NCI-H1694 treated with DMSO at 0.1 percent for 48 hours (cell line): ENCODE measurements around the gene MARF1.
A peak's percentile ranks its signal among the peaks of the same experiment; 100 is the strongest.
"Not testable (repeated sequence)": the region's sequence is repeated elsewhere in the genome, so short reads cannot be mapped to it uniquely, and the experiment has no call there.

Source experiments
- DNase-seq: peaks from one replicate; lab custom pipeline; 2025; lab: John Stamatoyannopoulos, UW

Gene MARF1

DNA sequence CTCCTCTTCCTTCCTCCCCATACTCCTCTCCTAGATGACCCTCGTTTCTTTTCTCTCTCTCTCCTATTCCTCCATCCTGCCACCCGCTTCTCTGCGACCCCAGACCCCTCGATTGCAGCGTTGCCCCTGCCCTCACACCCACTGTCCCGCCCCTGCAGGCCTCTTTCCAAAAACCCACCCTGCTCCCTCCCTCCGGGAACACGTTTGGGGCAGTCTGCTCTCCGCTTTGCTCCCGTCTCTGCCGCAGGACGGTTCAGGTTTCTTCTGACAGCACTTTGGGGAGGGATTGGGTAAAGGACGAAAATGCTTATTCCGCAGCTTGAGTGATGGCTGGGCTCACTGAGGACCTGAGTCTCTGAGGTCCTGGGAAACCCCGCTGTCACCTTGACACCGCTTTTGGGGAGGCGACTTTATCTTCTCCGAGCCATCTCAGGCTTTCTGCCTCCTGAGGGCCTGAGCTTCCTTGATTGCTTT is 7.8 kb upstream of the MARF1 start:
- DNase-seq: no peak

DNA sequence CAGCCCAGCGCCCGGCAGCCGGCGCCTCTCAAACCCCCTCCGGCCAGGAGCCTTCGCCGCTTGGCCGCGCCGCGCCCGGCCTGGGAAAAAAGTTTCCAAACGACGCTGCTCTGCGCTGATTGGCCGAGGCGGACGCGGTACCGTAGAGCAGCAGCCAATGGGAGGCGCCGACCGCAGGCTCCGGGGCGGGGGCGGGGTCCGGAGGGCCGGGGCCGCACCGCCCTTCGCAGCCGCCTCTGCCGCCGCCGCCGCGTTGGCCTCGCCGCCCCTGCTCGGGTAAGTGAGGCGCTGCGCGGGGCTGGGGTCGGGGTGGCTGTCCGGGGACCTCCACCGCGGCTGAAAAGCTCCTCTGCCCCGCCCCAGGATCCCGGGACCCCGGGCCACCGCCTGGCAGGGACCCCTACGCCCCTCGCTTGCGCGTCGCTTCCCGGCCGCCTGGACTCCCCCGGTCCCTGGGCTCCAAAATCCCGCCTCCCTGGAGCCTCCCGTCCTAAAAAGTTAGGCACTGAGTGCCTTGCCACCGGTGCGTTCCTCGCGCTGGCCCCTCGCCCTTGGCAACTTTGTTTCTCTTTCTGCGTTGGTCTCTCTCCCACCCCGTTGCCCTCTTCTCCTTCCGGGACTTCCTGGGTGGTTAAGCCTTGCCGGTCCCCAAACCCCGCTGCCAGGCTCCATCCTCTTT is 7.2 kb upstream of the MARF1 start, which contains the start of gene NDE1:
Gene NDE1 (plus strand): TSS at position 227 of the 679 bp plus-strand sequence. CDS start 14,534 bp downstream, outside the sequence.
- peak; percentile 49 for DNase-seq

DNA sequence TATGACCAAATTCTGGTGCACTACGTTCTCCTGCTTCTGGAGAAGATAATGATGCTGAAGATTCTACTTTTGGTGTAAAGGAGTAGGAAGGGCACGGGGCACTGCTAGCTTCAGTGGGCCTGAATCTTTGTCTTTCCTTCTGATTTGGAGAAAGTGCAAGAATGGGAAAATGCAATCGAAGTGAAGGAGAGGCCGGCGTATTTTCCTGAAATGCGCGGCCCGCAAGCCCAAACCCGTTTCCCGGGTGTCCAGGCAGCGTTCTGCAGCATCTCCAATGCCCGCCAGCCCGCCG is 6.7 kb upstream of the MARF1 start:
- no peak for DNase-seq

DNA sequence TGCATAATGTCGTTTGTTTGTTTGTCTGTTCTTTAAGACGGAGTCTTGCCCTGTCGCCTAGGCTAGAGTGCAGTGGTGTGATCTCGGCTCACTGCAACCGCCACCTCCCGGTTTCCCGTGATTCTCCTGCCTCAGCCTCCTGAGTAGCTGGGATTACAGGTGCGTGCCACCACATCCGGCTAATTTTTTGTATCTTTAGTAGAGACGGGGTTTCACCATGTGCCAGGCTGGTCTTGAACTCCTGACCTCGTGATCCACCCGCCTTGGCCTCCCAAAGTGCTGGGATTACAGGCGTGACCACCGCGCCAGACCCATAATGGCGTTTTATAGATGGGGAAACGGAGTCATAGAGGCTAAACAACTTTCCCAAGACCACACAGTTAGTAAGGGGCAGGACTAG is 6.4 kb upstream of the MARF1 start:
- not testable (repeated sequence) for DNase-seq

DNA sequence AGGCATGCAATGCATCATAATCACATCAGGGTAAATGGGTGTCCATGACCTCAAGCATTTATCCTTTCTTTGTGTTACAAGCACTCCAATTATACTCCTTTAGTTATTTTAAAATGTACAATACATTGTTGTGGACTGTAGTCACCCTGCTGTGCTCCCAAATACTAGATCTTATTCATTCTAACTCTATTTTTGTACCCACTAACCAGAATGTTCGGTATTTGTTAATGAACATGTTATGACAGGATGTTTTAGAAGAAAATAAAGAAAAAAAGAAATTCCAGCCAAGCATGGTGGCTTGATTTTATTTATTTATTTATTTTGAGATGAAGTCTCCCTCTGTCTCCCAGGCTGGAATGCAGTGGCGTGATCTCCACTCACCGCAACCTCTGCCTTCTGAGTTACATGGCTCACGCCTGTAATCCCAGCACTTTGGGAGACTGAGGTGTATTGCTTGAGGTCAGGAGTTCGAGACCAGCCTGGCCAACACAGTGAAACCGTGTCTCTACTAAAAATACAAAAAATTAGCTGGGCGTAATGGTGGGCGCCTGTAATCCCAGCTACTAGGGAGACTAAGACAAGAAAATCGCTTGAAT is 5.3 kb upstream of the MARF1 start:
- DNase-seq: no peak

DNA sequence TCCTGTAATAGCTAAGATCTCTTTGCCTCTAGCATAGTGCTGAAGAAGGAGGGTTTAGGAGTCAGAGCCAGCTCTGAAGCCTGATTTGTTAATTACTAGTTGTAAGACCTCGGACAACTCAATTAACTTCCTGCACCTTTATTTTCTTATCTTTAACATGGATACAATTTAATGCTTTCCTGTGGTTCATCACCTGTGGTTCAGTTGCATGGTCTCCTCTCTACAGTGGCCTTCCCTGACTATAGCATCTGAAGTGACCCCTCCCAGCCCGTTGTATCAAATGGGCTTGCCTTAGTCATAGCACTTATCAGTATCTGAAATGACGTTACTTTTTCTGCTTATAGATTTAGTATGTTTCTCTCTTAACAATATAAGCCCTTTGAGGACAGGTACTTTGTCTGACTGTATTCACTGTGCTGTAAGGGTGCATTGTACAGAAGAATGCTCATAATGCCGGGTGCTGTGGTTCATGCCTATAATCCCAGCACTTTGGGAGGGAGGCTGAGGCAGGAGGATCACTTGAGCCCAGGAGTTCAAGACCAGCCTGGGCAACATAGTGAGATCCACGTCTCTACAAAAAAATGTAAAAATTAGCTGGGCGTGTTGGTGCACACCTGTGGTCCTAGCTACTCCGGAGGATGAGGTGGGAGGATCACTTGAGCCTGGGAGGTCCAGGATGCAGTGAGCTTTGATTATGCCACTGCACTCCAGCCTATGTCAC is 4.5 kb upstream of the MARF1 start:
- DNase-seq: no peak

DNA sequence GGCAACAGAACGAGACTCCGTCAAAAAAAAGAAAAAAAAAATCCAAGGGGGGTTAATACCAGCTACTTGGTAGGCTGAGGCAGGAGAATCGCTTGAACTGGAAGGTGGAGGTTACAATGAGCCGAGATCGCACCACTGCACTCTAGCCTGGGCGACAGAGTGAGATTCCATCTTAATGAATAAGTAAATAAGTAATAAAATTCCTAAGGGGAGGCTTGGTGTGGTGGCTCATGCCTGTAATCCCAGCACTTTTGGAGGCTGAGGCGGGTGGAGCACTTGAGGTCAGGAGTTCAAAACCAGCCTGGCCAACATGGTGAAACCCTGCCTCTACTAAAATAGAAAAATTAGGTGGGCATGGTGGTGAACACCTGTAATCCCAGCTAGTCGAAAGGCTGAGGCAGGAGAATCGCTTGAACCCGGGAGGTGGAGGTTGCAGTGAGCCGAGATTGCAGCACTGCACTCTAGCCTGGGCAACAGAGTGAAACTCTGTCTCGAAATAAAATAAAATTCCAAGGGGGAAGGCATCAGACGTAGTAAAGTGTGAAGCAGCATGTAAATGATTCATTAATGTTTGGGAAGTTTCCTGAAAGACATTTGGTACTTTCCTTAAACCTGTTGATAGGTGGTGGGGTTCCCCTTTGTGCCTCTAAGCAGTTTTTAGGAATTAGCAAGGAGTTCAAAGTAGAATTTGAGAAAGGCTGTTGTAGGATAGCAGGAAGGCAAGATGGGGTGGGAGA is 3.8 kb upstream of the MARF1 start:
- DNase-seq: not testable (repeated sequence)

DNA sequence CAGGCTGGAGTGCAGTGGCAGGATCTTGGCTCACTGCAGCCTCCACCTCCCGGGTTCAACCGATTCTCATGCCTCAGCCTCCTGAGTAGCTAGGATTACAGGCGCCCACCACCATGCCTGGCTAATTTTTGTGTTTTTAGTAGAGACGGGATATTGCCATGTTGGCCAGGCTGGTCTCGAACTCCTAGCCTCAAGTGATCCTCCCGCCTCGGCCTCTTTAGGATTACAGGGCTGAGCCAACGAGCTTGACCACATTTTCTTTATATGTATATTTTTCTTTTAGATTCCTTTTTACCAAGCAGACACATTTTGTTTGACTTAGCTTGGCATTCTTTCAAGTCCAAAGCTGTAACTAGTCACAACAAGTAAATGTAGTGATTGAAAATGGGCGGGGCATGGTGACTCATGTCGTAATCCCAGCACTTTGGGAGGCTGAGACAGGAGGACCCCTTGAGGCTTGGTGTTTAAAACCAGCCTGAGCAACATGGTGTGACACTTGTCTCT is 2.1 kb upstream of the MARF1 start:
- not testable (repeated sequence) for DNase-seq

DNA sequence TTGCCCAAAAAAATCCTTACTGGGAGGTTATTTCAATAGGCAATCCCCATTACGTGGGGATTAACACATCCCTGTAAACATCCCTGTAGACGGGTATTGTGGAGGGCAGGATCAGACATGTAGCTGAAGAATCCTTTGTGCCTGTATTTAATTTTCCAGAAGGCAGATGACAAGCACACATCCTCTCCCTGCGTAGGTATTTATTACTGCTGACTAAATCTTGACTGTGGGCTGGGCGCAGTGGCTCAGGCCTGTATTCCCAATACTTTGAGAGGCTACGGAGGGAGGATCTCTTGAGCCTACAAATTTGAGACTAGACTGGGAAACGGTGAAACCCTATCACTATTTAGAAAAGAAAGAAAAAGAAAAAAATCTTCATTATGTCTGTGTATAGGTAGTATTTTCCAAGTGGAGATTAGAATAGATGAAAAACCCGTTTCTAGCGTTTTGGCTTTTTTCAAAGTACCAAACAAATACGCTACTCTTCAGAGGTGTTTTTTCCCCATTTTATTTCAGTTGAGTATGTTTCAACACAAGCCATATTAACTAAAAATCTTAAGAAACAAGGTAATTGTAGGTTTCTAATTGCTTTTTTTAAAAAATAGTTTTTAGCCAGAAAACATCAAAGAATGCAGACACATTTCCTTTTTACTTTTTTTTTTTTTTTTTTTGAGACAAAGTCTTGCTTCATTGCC is 1.5 kb upstream of the MARF1 start:
- DNase-seq: peak; percentile 10

DNA sequence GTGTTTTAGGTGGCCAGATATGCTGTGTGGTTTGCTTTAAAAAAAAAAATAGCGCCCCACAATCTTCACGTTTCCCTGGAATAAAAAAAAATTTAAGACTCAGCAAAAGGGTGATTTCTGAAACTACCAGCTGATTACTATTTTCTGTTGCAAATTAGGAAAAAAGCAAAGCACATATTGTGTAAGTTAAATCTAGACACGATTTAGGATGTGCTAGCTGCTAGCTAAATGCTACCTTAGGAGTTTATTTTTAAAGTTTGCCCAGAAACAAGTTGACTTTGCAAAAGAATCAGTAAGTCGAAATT is 944 bp upstream of the MARF1 start:
- DNase-seq: no peak

DNA sequence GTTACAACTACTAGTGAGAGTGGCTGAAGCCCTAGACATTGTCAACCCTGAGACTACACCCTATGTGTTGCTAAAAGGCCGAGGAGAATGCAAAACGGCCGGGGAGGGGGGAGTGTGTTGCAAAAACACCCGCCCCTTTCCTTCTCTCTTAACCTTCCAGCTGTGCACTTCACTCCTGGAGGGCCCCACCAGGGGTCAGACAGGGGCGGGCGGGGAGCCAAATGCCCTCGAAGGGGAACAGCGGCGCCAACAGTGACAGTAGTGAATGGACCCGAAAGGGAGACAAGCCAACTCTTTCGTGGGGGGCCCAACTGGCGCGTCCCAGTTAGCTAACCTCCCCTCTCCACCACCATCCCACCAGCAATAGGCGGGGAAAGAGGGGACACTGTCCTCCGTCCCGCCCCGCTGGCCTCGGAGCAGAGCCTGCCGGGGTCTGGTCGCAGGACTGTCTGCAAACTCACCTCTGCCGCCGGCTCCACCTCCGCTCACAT is 352 bp downstream of the MARF1 start:
- DNase-seq: no peak

DNA sequence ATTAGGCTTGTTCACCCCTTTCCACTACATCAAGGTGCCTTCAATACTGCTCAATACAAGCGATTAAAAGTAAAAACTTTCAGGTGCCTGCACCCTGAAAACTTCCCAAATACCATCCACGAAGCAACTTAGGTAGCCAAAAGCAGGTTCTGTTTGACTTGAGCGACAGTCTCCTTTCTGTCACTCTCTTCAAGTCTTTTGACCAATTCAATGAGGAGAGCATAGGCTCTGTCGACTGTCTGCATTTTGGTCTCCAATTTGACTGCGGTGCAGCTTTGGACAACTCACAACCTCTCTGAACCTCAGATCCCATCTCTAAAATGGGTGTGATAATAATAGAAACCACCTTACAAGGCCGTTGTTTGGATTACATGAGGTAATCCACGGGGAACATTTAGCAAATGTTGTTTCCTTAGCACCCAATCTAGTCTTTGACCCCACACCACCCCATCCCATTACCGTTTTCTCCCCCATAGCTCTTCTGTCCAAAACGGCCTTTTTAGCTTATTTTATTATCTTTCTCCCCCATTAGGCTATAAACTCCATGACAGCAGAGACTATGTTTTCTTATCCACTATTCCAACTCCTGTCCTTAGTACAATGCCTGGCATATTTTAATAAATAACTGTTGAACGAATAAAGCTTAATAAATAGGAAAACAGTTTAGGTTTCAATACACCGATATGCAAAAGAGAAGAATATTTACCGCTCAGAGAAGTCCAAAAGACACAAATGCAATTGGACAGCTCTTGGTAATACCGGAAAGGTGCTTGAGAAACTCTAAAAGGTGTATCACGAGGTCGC is 999 bp downstream of the MARF1 start:
- no peak for DNase-seq

DNA sequence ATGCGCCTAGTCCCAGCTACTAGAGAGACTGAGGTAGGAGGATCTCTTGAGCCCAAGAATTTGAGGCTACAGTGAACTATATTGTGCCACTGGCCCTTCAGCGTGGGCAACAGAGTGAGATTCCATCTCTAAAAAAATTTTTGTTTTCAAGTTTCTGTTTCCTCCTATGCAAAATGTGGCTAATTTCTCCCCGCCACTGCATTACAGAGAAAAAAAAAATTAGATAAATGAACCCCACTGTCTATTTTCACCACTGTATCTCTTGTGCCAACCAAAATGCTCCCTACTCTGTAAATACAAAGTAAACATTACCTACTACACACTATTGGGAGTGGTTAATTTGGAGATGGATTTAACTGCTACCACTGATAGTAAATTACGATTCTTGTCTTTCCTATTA is 2.0 kb downstream of the MARF1 start:
- DNase-seq: no peak

DNA sequence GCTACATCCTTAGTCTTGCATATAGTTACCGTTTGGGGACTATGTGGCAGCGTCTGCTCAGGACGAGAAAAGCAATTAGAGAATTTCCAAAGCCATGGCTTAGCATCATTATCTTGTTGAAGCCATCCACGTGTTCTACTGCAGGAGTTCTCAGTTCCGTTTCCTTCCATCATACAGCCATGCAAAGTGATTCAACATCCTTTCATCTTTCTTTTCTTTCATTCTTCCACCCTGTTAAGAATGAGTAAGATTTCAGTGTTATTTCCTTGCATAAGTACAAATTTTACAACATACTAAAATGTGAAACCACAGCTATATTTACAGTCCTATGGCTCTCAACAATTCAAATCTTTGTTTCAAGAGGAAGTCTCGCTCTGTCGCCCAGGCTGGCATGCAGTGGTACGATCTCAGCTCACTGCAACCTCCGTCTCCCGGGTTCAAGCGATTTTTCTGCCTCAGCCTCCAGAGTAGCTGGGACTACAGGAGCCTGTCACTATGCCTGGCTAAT is 3.8 kb downstream of the MARF1 start:
- DNase-seq: no peak

DNA sequence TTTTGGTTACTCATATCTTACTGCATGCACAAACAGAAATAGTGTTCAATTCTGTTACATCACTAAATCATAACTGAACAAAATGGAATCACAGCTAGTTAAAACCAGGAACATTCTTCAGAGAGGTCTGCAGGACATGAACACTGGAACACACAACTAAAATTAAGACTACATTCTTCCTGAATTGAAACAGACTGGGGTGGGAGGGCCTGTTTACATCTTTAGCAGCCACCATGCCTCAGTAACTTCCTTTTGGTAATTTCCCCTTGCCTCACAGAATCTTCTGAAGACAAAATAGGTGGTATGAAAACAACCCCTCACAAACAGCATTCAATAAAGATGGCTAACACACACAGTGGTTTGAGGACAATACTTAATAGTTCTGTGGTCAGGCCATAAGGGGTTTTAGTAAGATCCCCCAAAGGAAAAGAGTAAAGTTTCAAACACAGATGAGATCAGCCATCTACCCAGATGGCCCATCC is 6.5 kb downstream of the MARF1 start:
- DNase-seq: no peak

DNA sequence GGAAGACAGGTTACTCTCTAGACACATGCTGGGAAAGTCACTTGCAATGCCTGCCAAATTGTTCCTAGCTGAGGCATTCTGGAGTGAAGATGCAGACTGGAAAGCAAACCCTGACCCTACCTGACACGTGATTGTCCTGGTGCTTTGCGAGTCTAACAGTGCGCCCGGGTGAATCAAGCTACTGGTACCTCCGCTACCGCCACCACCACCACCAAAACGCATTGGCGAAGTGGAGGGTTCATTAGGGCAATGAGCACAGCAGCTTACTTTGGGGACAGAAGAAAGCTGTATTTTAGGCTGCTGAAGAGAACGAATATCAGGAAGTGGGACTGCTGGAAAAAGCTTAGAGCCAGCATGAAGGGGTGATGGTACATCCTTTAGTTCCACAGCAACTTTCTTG is 7.0 kb downstream of the MARF1 start:
- DNase-seq: no peak

DNA sequence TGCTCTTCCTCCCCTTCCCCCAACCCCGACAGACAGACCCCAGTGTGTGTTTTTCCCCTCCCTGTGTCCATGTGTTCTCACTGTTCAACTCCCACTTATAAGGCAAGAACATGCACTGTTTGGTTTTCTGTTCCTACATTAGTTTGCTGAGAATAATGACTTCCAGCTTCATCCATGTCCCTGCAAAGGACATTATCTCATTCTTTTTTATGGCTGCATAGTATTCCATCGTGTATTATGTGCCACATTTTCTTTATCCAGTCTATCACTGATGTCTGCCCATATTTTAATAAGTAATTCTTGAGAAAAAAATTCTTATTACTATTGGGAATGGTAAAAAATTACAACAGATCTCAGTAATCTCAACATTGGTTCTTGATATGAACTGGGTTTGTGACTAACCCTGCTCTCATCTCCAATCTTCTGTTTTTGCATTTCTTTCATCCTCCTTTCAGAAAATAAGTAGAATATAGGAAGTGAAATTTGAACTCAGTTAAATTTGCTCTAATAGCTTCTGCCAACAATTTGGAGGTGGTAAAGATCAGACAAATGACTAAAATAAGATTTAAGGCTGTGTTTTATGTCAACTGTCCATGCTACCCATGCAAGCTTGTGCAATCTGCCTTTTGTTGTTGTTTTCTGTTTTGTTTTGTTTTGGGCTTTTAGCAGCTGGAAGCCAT is 11.1 kb downstream of the MARF1 start:
- no peak for DNase-seq

DNA sequence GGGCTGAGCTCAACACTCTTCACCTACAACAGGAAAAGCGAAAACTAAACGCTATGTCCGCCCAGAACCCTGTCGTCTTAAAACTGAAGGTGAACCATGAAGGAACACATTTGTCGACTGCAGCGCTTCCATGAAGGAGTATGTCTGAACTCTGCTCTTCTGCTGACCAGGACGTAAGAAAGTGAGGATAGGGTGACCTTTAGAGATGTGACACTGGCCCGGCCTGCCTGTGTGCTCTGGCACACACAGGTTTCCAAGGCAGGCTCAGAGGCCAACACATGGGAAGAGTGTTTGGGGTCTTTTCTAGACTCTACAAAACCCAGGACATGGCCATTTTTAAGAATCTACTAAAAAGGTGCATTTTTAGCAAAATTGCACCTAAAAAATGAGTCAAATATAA is 21.1 kb downstream of the MARF1 start:
- no peak for DNase-seq

DNA sequence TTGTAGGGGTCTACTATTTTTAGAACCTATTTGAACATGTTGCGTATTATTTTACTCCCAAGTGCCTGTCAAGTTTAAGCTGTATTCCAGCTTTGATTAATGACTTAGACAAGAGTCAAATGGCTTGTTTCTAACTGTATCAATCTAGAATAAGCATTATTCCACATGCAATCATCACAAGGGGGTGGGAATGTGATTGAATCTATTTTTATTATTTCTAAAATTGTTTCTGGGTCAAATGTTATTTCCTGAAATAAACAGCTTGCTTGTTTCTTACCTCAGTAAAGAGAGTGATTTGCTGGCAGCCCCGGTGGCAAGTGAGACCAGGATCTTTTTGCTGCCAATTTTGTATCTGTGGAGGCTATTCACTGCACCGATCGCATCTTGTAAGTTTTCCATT is 21.5 kb downstream of the MARF1 start:
- no peak for DNase-seq

DNA sequence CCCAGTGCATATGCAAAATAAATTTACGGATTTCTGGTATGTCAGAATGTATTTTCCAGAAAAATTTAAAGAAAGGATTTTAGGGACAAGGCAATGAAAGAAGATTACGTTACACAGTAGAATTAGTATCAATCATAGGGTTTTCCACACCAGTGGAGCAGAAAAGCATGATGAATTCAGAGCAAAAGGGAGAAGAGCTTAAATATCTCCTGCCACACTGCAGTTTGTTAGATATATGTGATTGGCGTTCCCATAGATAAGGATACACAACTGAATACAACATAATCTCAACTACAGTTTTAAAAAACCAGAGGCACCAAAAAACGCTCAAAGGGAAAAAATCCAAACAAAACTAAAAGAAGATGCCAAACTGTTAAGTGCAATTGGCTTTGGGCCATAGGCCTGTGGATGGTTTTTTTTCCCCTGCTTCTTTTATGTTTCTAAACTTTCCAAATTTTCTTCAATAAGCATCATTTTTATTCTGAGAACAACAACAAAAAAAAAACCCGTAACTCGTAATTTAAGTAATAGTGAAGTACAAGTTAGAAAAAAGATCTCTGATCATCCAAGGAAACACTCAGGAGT is 22.3 kb downstream of the MARF1 start:
- DNase-seq: no peak
